OCI-LY3 (cell line): ENCODE results near the gene OSTN.

Source experiments
- H2AFZ ChIP-seq: fragments of 200-600, 300-600 bp; shearing (Covaris generic); 2 replicates; pipeline ENCODE4 v1.6.0; 2014; ENCODE audit warnings: antibody characterized with exemption, low read depth, low read length
- H3K27ac ChIP-seq: fragments of 200-600, 300-600 bp; sonication (generic); 2 replicates; pipeline ENCODE4 v1.5.1; 2014; ENCODE audit warnings: mild to moderate bottlenecking, low read length, moderate library complexity, mixed read lengths
- H3K27me3 ChIP-seq: fragments of 200-600, 300-600 bp; sonication (generic); 2 replicates; pipeline ENCODE4 v1.6.1; 2014; ENCODE audit warnings: low read depth, low read length, mixed read lengths
- H3K36me3 ChIP-seq: fragments of 200-600, 300-600 bp; sonication (generic); replicated peaks from 2 replicates; pipeline ENCODE3; 2014; ENCODE audit warnings: low read depth, low read length, mixed read lengths
- H3K4me1 ChIP-seq: fragments of 300-600, 200-600 bp; sonication (generic); 2 replicates; pipeline ENCODE4 v1.6.1; 2014; ENCODE audit warnings: low read length, mixed read lengths
- H3K4me2 ChIP-seq: fragments of 200-600, 300-600 bp; sonication (generic); 2 replicates; pipeline ENCODE4 v1.6.1; 2014; ENCODE audit warnings: low read length, mixed read lengths
- H3K4me3 ChIP-seq: fragments of 300-600, 200-600 bp; sonication (generic); 2 replicates; pipeline ENCODE4 v1.5.1; 2014; ENCODE audit warnings: antibody characterized with exemption, mild to moderate bottlenecking, low read length, moderate library complexity
- H3K79me2 ChIP-seq: fragments of 300-600, 200-600 bp; shearing (Covaris generic); 2 replicates; pipeline ENCODE4 v1.6.1; 2014; ENCODE audit warnings: mild to moderate bottlenecking, low read length, mixed read lengths
- H3K9ac ChIP-seq: fragments of 300-600, 200-600 bp; shearing (Covaris generic); 2 replicates; pipeline ENCODE4 v1.6.0; 2014; ENCODE audit warnings: mild to moderate bottlenecking, low read length, moderate library complexity
- H3K9me3 ChIP-seq: fragments of 200-600, 300-600 bp; shearing (Covaris generic); 2 replicates; pipeline ENCODE4 v1.6.1; 2014; ENCODE audit warnings: low read length, mixed read lengths; ENCODE audit not compliant: insufficient read depth
- H4K20me1 ChIP-seq: fragments of 200-600, 300-600 bp; sonication (generic); 2 replicates; pipeline ENCODE4 v1.6.1; 2016; ENCODE audit warnings: low read length, mixed read lengths; ENCODE audit not compliant: insufficient read depth
- EZH2phosphoT487 ChIP-seq: fragments of 200-600 bp; shearing (Covaris generic); IDR thresholded peaks from 2 replicates; pipeline ENCODE4 v1.6.1; 2018; ENCODE audit warnings: antibody characterized with exemption, mixed run types, low read depth
- TF ChIP-seq, protein P1 (sequence below): fragments of 200-600, 300-600 bp; sonication (generic); IDR thresholded peaks from 2 replicates; pipeline ENCODE4 v1.5.1; 2014; ENCODE audit warnings: antibody characterized with exemption, low read length, low read depth

Gene OSTN

DNA sequence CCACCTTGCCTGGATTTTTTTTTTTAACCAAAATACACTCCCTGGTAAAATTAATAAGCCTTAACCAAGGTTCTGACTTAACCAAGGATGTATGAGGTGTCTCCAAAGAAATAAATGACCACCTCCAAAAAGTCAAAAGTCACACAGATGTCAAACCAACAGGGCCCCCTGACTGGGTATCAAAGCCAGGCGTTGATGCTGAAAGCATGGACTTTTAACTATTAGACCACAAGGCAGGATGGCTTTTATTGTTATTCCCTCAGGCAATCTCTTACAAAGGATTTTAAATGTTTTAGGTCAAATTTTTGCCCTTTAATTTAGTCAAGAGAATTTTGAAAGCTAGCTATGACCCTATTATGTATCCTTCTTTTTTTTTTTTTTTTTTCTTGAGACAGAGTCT is 60.4 kb downstream of the OSTN start:
- H4K20me1 ChIP-seq, result no peaks in the 10 kb centered on the region
- TF ChIP-seq EZH2phosphoT487, result no peak
- TF ChIP-seq, protein P1, sequence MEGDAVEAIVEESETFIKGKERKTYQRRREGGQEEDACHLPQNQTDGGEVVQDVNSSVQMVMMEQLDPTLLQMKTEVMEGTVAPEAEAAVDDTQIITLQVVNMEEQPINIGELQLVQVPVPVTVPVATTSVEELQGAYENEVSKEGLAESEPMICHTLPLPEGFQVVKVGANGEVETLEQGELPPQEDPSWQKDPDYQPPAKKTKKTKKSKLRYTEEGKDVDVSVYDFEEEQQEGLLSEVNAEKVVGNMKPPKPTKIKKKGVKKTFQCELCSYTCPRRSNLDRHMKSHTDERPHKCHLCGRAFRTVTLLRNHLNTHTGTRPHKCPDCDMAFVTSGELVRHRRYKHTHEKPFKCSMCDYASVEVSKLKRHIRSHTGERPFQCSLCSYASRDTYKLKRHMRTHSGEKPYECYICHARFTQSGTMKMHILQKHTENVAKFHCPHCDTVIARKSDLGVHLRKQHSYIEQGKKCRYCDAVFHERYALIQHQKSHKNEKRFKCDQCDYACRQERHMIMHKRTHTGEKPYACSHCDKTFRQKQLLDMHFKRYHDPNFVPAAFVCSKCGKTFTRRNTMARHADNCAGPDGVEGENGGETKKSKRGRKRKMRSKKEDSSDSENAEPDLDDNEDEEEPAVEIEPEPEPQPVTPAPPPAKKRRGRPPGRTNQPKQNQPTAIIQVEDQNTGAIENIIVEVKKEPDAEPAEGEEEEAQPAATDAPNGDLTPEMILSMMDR, result no peak
- H3K9me3 ChIP-seq, result no peaks in the 10 kb centered on the region
- peaks cover 50% of the 10 kb centered on the region for H3K4me1 ChIP-seq
- no peak overlapping the region for H2AFZ ChIP-seq
- H3K27me3 ChIP-seq, result no peaks in the 10 kb centered on the region
- H3K4me2 ChIP-seq, result no peak overlapping the region
- no peak overlapping the region for H3K27ac ChIP-seq
- no peak overlapping the region for H3K4me3 ChIP-seq
- H3K9ac ChIP-seq, result no peak overlapping the region
- H3K36me3 ChIP-seq, result no peaks in the 10 kb centered on the region
- H3K79me2 ChIP-seq, result no peaks in the 10 kb centered on the region

DNA sequence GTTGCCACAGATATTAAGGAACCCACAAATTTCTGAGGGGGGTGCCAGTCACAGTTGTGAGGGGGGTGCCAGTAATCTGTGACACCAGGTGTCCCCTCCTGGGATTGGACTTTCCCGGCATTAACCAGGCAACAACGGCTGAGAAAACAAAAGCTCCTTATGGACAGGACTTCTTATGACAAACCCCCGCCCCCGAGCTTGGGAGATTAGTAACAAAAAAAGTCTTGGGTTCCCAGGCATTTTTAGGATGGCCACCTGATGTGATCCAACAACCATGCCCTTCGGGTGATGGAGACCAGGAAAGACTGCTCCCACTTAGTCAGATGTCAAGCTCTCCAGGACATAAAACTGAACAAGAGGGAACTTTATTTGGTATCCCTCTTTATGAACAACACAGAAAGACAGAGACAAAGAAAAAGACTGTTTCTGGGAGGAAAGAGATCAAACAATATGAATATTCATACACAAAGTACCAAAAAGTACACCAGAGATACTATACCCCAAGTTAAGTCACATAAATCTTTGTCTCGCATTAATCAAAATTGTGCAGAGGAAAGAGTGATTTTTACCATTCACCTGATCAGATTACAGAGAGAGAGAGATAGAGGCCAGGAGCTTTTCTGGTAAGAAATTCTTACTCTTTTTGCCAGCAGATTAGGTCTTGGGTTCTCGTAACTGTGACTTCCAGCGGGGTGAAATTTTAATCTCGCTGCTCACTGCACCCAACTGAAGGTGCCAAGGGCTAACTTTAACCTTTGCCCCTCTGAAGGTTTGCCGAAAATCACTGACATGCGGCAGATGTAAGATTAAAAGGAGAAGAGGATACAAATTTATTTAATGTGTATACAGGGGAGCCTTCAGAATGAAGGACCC is 61.6 kb downstream of the OSTN start:
- Histone ChIP-seq H4K20me1 (no peaks in the 10 kb centered on the region), H3K27ac (no peak overlapping the region), H3K4me3 (no peak overlapping the region), H3K79me2 (no peaks in the 10 kb centered on the region), H3K9ac (no peak overlapping the region), H3K4me2 (no peak overlapping the region), H2AFZ (no peak overlapping the region), H3K9me3 (no peaks in the 10 kb centered on the region), H3K36me3 (no peaks in the 10 kb centered on the region), H3K4me1 (peaks cover 38% of the 10 kb centered on the region), H3K27me3 (no peaks in the 10 kb centered on the region)
- TF ChIP-seq, protein P1, result no peak
- no peak for TF ChIP-seq EZH2phosphoT487

DNA sequence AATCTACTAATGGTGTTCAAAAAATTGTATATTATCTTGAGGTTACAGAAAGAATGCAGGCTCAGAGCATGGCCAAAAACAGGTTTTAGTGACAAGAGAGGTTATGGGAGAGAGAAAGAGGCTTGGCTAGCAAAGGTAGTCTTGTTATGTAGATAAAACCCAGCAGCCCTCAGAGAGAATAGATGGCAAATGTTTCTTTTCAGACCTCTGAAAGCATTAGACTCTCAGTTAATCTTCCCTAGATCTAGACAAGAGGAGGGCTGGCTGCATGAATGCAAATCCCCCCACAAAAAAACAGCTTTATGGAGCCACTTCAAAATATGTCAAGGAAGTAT is 62.2 kb downstream of the OSTN start:
- no peaks in the 10 kb centered on the region for H4K20me1 ChIP-seq
- no peak overlapping the region for H3K4me3 ChIP-seq
- H3K27ac ChIP-seq, result no peak overlapping the region
- peaks cover 32% of the 10 kb centered on the region for H3K4me1 ChIP-seq
- no peaks in the 10 kb centered on the region for H3K27me3 ChIP-seq
- no peak overlapping the region for H3K9ac ChIP-seq
- H3K4me2 ChIP-seq, result no peak overlapping the region
- TF ChIP-seq, protein P1, result no peak
- TF ChIP-seq EZH2phosphoT487, result no peak
- H3K36me3 ChIP-seq, result no peaks in the 10 kb centered on the region
- no peak overlapping the region for H2AFZ ChIP-seq
- no peaks in the 10 kb centered on the region for H3K9me3 ChIP-seq
- H3K79me2 ChIP-seq, result no peaks in the 10 kb centered on the region

DNA sequence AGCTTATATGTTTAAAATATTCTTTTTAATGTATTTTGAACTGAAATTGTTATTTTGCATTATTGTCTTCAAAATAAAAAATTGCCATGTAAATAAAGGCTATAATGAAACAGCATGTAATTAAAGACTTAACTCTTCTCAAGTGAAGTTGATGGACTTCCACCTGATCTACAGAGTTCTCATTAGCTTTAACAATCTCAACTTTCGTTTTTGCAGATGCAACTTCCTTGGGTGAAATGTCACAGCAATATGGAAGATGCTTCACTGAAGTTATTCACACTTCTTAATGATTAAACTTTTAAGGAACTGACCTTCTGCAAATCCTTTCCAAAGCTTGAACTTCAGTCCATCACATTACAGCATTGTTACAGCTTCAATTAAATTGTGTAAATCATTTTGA is 63.6 kb downstream of the OSTN start:
- H3K9me3 ChIP-seq, result no peaks in the 10 kb centered on the region
- H3K36me3 ChIP-seq, result no peaks in the 10 kb centered on the region
- peaks cover 25% of the 10 kb centered on the region for H3K4me1 ChIP-seq
- TF ChIP-seq, protein P1, result no peak
- no peak for TF ChIP-seq EZH2phosphoT487
- H3K4me3 ChIP-seq, result 0 out of 2 replicates have a peak overlapping the region, but pooled peaks have one; percentile 3
- no peak overlapping the region for H3K9ac ChIP-seq
- H3K27ac ChIP-seq, result no peak overlapping the region
- H3K4me2 ChIP-seq, result peak overlapping the region; percentile 49
- H3K27me3 ChIP-seq, result no peaks in the 10 kb centered on the region
- H2AFZ ChIP-seq, result no peak overlapping the region
- no peaks in the 10 kb centered on the region for H3K79me2 ChIP-seq
- no peaks in the 10 kb centered on the region for H4K20me1 ChIP-seq
